Thymus (tissue), 11 donors: ENCODE measurements around the gene DENND4C. TPM values are rescaled to one million over a fixed set of nuclear protein-coding genes. Genes with fewer than 3 reads are reported as not detected.
A peak's percentile ranks its signal among the peaks of the same experiment; 100 is the strongest.

Experiments used
- DNase-seq, 9 donors: peaks; one replicate each; pipeline ENCODE4 v3.0.0-alpha.2; 2013; ENCODE audit warnings: low spot score in 9 of 9, low read depth in 6 of 9, missing footprints in 1 of 9
- H3K27ac ChIP-seq, 2 donors: one replicate each; pipeline ENCODE4 v1.5.1; 2013; ENCODE audit warnings: control low read depth in 1 of 2, low read depth in 1 of 2, low read length in 1 of 2, mild to moderate bottlenecking in 1 of 2, moderate library complexity in 1 of 2
- H3K27me3 ChIP-seq, 2 donors: one replicate each; pipeline ENCODE4 v1.5.1; 2013; ENCODE audit warnings: low read length in 1 of 2; ENCODE audit not compliant: control insufficient read depth in 2 of 2, insufficient read depth in 1 of 2
- H3K36me3 ChIP-seq, 2 donors: one replicate each; pipeline ENCODE4 v1.5.1; 2013; ENCODE audit warnings: low read length in 1 of 2, mild to moderate bottlenecking in 1 of 2, moderate library complexity in 1 of 2; ENCODE audit not compliant: control insufficient read depth in 2 of 2, insufficient read depth in 2 of 2
- H3K4me1 ChIP-seq, 2 donors: one replicate each; pipeline ENCODE4 v1.5.1; 2013; ENCODE audit warnings: low read length in 2 of 2; ENCODE audit not compliant: control insufficient read depth in 2 of 2, insufficient read depth in 2 of 2
- H3K4me3 ChIP-seq, 2 donors: one replicate each; pipeline ENCODE4 v1.5.1; 2013; ENCODE audit warnings: low read length in 2 of 2, control low read depth in 1 of 2, mild to moderate bottlenecking in 1 of 2
- H3K9me3 ChIP-seq, 2 donors: one replicate each; pipeline ENCODE4 v1.5.1; 2013; ENCODE audit warnings: low read length in 1 of 2, mild to moderate bottlenecking in 1 of 2; ENCODE audit not compliant: control insufficient read depth in 2 of 2, insufficient read depth in 1 of 2
- WGBS: extraction: QIAGEN DNeasy Blood & Tissue Kit; methylation state at CpG from one replicate; pipeline ENCODE4 v1.1.7; 2013; 5-methylcytosine and 5-hydroxymethylcytosine counted together
- polyA plus RNA-seq: library from polyadenylated mRNA; stranded (reverse); fragments of 200-250 nt; gene quantifications from one replicate; pipeline ENCODE4 v1.2.3, GENCODE V29; 2013
- total RNA-seq: library from RNA; stranded (reverse); fragments of 120-200 nt; gene quantifications from one replicate; pipeline ENCODE4 v1.2.4, GENCODE V29; 2013
- donor health status: healthy.

Gene DENND4C
- total and polyA plus RNA-seq, 2 donors: 15.4 to 39.2 TPM

DNA sequence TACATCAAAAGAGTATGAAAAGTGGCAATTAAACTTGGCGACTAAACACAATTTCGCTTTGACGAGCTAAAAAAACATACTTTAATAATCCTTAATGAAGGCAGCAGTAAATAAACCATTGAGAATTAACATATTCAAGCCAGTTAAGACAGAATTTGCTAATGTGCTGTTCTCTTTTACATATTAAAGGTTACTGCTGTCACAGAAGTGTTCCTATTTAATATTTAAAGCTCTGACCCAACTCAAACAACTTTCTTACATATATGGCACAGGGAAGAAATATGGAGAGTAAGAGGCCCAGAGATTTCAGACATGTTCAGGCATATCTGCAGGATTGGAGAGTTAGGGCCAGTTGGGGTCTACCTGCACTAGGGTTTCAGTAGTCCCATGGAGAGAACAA is 16.7 kb upstream of the DENND4C start:
- Histone ChIP-seq H3K27ac (no peak overlapping the region), H3K9me3 (no peaks in the 10 kb centered on the region), H3K4me1 (no peaks in the 10 kb centered on the region), H3K27me3 (no peaks in the 10 kb centered on the region), H3K4me3 (no peak overlapping the region), H3K36me3 (no peaks in the 10 kb centered on the region)
- DNase-seq: no peak
- WGBS: 97% methylated on average over 3 of the region's 3 CpGs

DNA sequence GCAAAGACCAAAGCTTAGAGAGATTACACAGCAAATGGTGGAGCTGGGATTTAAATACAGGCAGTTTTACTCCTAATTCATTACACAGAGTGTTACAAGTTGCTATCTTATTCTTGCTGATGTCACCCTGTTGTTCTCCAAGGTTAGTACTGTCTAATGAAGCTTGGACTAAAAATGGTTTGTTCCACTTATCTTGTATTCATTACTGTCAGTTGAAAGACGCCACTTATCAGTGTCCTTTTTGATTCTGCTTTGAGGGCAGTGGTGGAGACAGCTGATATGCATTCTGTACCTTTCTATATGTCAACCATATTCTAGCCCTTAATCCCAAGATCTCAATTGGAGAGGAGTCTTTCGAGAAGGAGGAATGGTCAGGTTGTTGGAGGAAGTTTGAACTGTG is 14.0 kb upstream of the DENND4C start:
- no peak overlapping the region for H3K4me3 ChIP-seq
- H3K27me3 ChIP-seq: no peaks in the 10 kb centered on the region
- no peaks in the 10 kb centered on the region for H3K36me3 ChIP-seq
- WGBS: 94% methylated on average over 2 of the region's 2 CpGs
- H3K27ac ChIP-seq: no peak overlapping the region
- DNase-seq: no peak
- no peaks in the 10 kb centered on the region for H3K4me1 ChIP-seq
- H3K9me3 ChIP-seq: no peaks in the 10 kb centered on the region

DNA sequence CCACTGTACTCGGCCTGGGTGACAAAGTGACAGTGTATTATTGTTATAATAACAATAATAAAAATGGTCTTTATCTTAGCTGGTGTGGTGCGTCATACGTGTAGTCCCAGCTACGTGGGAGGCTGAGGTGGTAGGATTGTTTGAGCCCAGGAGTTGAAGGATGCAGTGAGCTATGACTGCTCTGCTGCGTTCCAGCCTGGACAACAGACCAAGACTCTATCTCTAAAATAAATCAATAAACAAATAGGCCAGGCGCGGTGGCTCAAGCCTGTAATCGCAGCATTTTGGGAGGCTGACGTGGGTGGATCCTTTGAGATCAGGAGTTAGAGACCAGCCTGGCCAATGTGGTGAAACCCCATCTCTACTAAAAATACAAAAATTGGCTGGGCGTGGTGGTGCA is 9.2 kb upstream of the DENND4C start:
- WGBS: 97% methylated on average over 10 of the region's 10 CpGs
- Histone ChIP-seq H3K9me3 (no peaks in the 10 kb centered on the region), H3K4me3 (no peak overlapping the region), H3K36me3 (no peaks in the 10 kb centered on the region), H3K27me3 (no peaks in the 10 kb centered on the region), H3K4me1 (no peaks in the 10 kb centered on the region), H3K27ac (no peak overlapping the region)
- no peak for DNase-seq

DNA sequence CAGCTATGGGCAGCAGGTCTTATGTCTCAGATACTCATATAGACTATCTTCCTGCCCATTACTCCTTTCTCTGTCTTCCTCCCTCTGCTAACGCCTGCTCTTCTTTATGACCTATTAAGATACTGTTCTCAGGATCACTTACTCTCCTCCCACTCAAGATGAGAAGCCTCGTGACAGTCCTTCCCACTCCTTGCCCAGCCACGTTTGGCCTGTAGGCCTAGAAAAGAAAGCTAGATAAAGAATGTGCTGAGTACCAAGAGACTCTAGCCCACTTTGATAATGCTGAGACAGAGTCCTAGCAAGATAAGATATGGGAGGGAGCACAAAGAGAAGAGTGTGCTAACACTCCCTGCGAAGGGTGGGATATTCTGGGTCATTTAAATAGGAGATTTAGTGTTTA is 6.8 kb upstream of the DENND4C start:
- H3K27me3 ChIP-seq: no peaks in the 10 kb centered on the region
- H3K4me1 ChIP-seq: no peaks in the 10 kb centered on the region
- no peaks in the 10 kb centered on the region for H3K9me3 ChIP-seq
- H3K27ac ChIP-seq: no peak overlapping the region
- H3K36me3 ChIP-seq: no peaks in the 10 kb centered on the region
- no peak overlapping the region for H3K4me3 ChIP-seq
- 95% methylated on average over 4 of the region's 4 CpGs for WGBS
- DNase-seq: no peak

DNA sequence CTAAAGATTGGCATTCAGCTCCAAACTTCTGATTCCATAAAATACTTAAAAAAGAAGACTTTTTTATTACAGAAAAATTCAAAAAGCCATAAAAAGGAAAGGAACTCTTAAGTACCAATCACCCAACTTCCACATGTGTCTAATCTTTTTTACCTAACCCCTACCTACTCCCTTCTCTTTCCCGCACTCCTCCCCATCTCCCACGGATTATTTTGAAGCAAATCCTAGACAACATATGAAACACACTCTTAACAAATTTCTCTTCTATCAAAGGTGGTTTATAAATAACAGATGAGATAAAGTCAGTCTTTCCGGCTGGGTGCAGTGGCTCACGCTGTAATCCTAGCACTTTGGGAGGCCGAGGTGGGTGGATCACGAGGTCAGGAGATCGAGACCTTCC is 5.9 kb upstream of the DENND4C start:
- Histone ChIP-seq H3K9me3 (no peaks in the 10 kb centered on the region), H3K27me3 (no peaks in the 10 kb centered on the region), H3K27ac (no peak overlapping the region), H3K36me3 (no peaks in the 10 kb centered on the region), H3K4me3 (no peak overlapping the region), H3K4me1 (peaks cover under 1% of the 10 kb centered on the region in 2 donors)
- DNase-seq: no peak
- 99% methylated on average over 7 of the region's 7 CpGs for WGBS

DNA sequence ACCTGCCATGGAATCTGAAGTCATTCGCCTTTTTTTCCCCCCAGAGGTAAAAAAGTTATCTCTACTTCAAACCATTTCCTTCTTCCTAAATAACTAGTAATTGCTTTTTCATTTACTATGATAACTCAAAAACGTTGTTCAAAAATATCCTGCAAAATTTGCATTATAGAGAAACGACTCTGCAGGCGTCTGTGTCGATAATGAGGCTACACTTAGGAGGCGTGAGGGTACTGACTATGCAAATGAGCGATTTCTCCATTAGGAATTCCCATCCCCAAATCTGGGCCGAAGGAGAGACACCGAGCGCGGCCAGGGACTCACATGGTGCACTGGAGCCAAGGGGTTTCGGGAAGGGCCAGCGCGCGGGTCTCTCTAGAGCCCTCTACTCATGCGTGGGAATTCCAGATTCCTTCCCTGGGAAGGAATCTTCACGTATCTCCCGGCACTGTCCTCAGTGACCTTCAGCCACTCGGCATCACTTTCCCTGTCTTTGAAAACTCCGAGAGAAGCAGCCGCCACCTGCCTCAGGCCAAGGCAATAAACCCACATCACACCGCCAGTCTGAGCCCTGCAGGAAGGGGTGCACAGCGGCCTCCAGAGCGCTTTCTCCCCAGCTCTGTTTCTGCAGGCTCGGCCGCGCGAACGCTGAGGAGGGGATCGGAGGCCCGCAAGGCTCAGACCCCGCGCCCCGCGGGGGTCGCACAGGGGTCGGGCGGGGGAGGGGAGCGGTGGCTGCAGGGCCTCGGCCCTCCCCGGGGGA is 718 bp upstream of the DENND4C start:
- peak in 6 of 9 donors; percentile 1 to 90 (median 66) for DNase-seq
- 6% methylated on average over 41 of the region's 41 CpGs for WGBS
- H3K4me3 ChIP-seq: peak overlapping the region; percentile 54 to 91
- H3K27ac ChIP-seq: peak overlapping the region; percentile 65 to 75
- peaks cover 4 to 8% of the 10 kb centered on the region in 2 donors for H3K4me1 ChIP-seq
- no peaks in the 10 kb centered on the region for H3K9me3 ChIP-seq
- no peaks in the 10 kb centered on the region for H3K27me3 ChIP-seq
- H3K36me3 ChIP-seq: no peaks in the 10 kb centered on the region

DNA sequence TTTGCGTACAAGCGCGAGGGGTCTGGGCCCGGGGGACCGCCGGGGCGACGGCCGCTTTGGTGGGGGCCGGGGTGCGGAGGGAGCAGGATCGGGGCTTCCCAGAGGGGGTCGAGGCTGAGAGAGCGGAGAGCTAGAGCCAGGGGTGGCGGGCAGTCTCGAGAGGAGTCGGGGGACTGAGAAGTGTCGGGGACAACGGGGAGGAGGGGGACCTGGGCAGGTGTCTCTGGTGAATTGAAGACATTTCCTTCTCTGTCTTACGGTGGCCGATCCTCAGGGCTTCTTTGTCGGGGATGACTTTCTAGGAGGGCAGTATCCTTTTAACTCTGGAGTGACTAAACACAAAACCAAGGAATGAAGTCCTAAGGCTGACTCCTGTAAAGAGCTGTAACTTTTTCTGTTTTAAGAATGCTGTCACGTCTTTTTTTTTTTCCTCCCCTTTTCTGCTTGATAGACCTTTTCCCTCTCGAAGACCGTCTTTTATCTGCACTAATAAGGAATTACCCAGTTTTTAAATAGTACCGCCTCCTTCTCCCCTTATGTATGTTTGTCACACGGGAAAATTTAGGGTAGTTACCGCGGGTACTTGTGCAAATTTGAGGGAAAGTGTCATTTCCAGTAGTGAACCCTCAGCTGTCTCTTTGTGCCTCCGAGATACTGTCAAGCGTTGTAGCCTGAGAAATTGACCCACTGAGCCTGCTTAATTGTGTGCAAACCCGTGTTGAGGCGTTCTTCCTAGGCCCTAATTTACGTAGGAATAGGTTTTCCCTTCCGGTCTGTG is 822 bp downstream of the DENND4C start:
- Histone ChIP-seq H3K27ac (peak overlapping the region; percentile 88 to 91), H3K27me3 (no peaks in the 10 kb centered on the region), H3K9me3 (no peaks in the 10 kb centered on the region), H3K4me1 (peaks cover 4 to 8% of the 10 kb centered on the region in 2 donors), H3K36me3 (no peaks in the 10 kb centered on the region), H3K4me3 (peak overlapping the region; percentile 54 to 91)
- DNase-seq: peak in 6 of 9 donors; percentile 13 to 56 (median 19)
- WGBS: under 1% methylated on average over 35 of the region's 35 CpGs

DNA sequence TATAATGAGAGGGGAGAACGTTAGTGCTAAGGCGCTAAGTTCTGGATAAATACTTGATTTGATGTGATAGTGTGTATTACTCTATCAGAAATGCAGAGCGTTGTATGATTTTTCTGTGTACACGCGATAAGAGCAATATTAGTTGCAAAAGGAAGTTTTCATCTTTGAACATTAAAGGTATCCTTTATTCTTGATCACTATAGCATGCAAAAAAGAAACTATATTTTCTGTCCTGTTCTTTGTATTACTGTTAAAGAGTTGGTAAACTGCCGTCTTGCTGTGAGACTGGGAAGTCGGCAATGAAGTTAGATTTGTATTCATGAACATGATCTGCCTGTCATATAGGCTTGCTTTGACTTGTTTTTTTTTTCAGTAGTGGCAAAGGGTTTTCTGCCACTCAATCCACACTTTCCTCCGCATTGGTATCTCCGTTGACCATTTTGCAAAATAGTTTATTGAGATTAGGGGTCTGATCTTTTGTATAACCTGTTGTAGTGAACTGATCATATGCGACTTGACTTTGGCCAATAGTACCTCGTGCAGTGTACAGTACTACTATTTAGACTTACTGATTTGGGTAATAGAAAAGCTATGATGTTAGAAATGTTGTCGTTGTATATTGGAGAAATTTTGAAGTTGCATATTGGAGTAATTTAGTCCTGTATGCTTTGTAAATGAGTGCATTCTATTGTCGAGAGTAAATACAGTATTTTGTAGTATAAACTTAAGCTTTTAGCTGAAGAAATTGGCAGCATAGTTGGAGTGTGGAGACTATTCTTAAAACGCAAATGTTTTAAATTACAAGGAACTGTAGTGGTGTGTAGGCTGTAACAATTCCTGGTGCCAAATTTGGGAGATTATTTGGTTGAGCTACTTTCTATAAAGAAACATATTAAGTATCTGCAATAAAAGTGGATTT is 1.7 kb downstream of the DENND4C start:
- Histone ChIP-seq H3K27me3 (no peaks in the 10 kb centered on the region), H3K36me3 (no peaks in the 10 kb centered on the region), H3K4me3 (peak overlapping the region; percentile 54 to 91), H3K27ac (peak overlapping the region in 1 of 2 donors; percentile 88), H3K4me1 (peaks cover 4 to 8% of the 10 kb centered on the region in 2 donors), H3K9me3 (no peaks in the 10 kb centered on the region)
- peak in 4 of 9 donors; percentile 3 to 33 (median 10) for DNase-seq
- 16% methylated on average over 14 of the region's 14 CpGs for WGBS
